K562 (cell line): ENCODE measurements around the gene PRTFDC1. TPM values are rescaled to one million over a fixed set of nuclear protein-coding genes. Genes with fewer than 3 reads are reported as not detected.

ENCODE experiments used
- C11orf30 ChIP-seq: fragments of 450-650 bp; IDR thresholded peaks from 2 replicates; pipeline ENCODE4 v1.6.1; 2016; ENCODE audit warnings: low read depth, mild to moderate bottlenecking
- CHCHD3 ChIP-seq: fragments of 250-450 bp; sonication (Bioruptor Pico); IDR thresholded peaks from 2 replicates; pipeline ENCODE4 v2.1.2; 2022; ENCODE audit warnings: mild to moderate bottlenecking
- CHD4 ChIP-seq: fragments of 200-600 bp; sonication (generic); IDR thresholded peaks from 3 replicates; pipeline ENCODE4 v1.6.1; 2012; ENCODE audit warnings: low read depth, mild to moderate bottlenecking, mixed read lengths, low read length, inconsistent platforms; ENCODE audit not compliant: insufficient read depth, insufficient replicate concordance, poor library complexity, severe bottlenecking
- EGR1 ChIP-seq: fragments of 450-650 bp; conservative IDR thresholded peaks from 2 replicates; pipeline ENCODE4 v1.6.1; 2017; ENCODE audit warnings: mild to moderate bottlenecking
- ETV5 ChIP-seq: sonication (generic); formaldehyde crosslinking; IDR thresholded peaks from 2 replicates; pipeline ENCODE4 v1.4.0; 2020; ENCODE audit warnings: low read depth, mild to moderate bottlenecking, missing genetic modification reagents
- GATAD2B ChIP-seq: fragments of 450-650 bp; IDR thresholded peaks from 2 replicates; pipeline ENCODE4 v1.6.1; 2017; ENCODE audit warnings: mild to moderate bottlenecking, borderline replicate concordance
- MTA2 ChIP-seq: fragments of 450-650 bp; IDR thresholded peaks from 2 replicates; pipeline ENCODE4 v1.6.1; 2016; ENCODE audit warnings: low read depth
- NFIC ChIP-seq: fragments of 450-650 bp; IDR thresholded peaks from 2 replicates; pipeline ENCODE4 v1.6.1; 2017; ENCODE audit warnings: mild to moderate bottlenecking, inconsistent platforms
- NKRF ChIP-seq: fragments of 450-650 bp; IDR thresholded peaks from 2 replicates; pipeline ENCODE4 v1.6.1; 2016; ENCODE audit warnings: borderline replicate concordance
- PCBP2 ChIP-seq: fragments of 200-400 bp; formaldehyde crosslinking; IDR thresholded peaks from 2 replicates; pipeline ENCODE4 v1.6.1; 2018; ENCODE audit warnings: low read length, low read depth, mild to moderate bottlenecking, moderate library complexity; ENCODE audit not compliant: poor library complexity, severe bottlenecking
- RFX1 ChIP-seq: fragments of 450-650 bp; IDR thresholded peaks from 2 replicates; pipeline ENCODE4 v1.6.1; 2016; ENCODE audit warnings: mild to moderate bottlenecking, moderate library complexity
- SMAD4 ChIP-seq: fragments of 250-450 bp; sonication (Bioruptor Pico); conservative IDR thresholded peaks from 2 replicates; pipeline ENCODE4 v1.8.0; 2021; ENCODE audit warnings: inconsistent platforms, mild to moderate bottlenecking, moderate library complexity
- SMARCB1 ChIP-seq: IDR thresholded peaks from 2 replicates; pipeline ENCODE4 v1.6.1; 2011; ENCODE audit warnings: improper control_type of control experiment, low read depth; ENCODE audit not compliant: insufficient read length
- SOX6 ChIP-seq: fragments of 450-650 bp; IDR thresholded peaks from 2 replicates; pipeline ENCODE4 v1.6.1; 2014; ENCODE audit warnings: mild to moderate bottlenecking
- SRF ChIP-seq, 2 experiments: fragments of 250-450, 450-650 bp in 1 of 2; sonication (Bioruptor Pico) in 1 of 2; sonication (generic) in 1 of 2; formaldehyde crosslinking; IDR thresholded peaks; 2 replicates each; pipeline versions ENCODE4 v1.5.0 to v1.5.1; 2020 to 2022; ENCODE audit warnings: mild to moderate bottlenecking in 1 of 2, missing genetic modification reagents in 1 of 2
- STAT6 ChIP-seq: sonication (generic); formaldehyde crosslinking; IDR thresholded peaks from 2 replicates; pipeline ENCODE4 v1.8.1; 2023; ENCODE audit warnings: mild to moderate bottlenecking, missing genetic modification reagents
- ZFP30 ChIP-seq: fragments of 250-450 bp; sonication (Bioruptor Pico); IDR thresholded peaks from 2 replicates; pipeline ENCODE4 v1.8.0; 2022; ENCODE audit warnings: moderate library complexity, mild to moderate bottlenecking, inconsistent platforms, borderline replicate concordance
- ZFPM2 ChIP-seq: fragments of 250-450 bp; sonication (Bioruptor Pico); IDR thresholded peaks from 2 replicates; pipeline ENCODE4 v1.5.1; 2022; ENCODE audit warnings: mild to moderate bottlenecking
- ZNF140 ChIP-seq: fragments of 250-450 bp; sonication (Bioruptor Pico); IDR thresholded peaks from 2 replicates; pipeline ENCODE4 v1.8.0; 2021; ENCODE audit warnings: moderate library complexity, mild to moderate bottlenecking, inconsistent platforms
- ZNF23 ChIP-seq: fragments of 250-450 bp; sonication (Bioruptor Pico); IDR thresholded peaks from 2 replicates; pipeline ENCODE4 v1.4.0; 2020; ENCODE audit warnings: mild to moderate bottlenecking
- ZNF384 ChIP-seq: IDR thresholded peaks from 2 replicates; pipeline ENCODE4 v1.6.1; 2012; ENCODE audit warnings: low read depth, low read length, improper control_type of control experiment
- polyA plus RNA-seq, 8 experiments: library from polyadenylated mRNA; depleted of rRNA in 4 of 8; stranded (reverse) in 5 of 8; unstranded in 3 of 8; fragments of >200 nt; fragmentation: Nextera tagmentation in 2 of 8; fragmentation: Illumina TruSeq in 1 of 8; extraction: Ambion mirVana in 2 of 8; extraction: Trizol in 1 of 8; gene quantifications; 2 replicates each; pipeline versions ENCODE4 v1.2.1 to v1.2.3, GENCODE V29; 2011 to 2014; ENCODE audit warnings: inconsistent platforms in 1 of 8, missing spikeins in 1 of 8
- total RNA-seq, 7 experiments: library from RNA; depleted of rRNA in 6 of 7; stranded (reverse); fragments of >200 nt in 6 of 7; fragmentation: Illumina TruSeq in 2 of 7; extraction: Trizol in 2 of 7; gene quantifications; 2 replicates each; pipeline versions ENCODE4 v1.2.1 to v1.2.3, GENCODE V29; 2011 to 2021; ENCODE audit warnings: low replicate concordance in 1 of 7

PRTFDC1 gene
- total and polyA plus RNA-seq, 9 of the 15 experiments (the other 6 are each of a cell fraction or from before 2014, with no cell fraction given) = 7.0 to 27.6 (median 10.0) TPM

- TF ChIP-seq SRF (CRISPR knock-in tag; IDR thresholded peaks at IDR 0.05) (no peak), SMARCB1 (no peak), NFIC (peak; percentile 97), ZFPM2 (no peak), ZNF23 (CRISPR knock-in tag) (no peak), NKRF (no peak), CHCHD3 (CRISPR knock-in tag) (no peak), EGR1 (peak; percentile 36), ZFP30 (CRISPR knock-in tag) (no peak), STAT6 (CRISPR knock-in tag) (no peak), SOX6 (0 out of 2 replicates have a peak, but pooled peaks have one; percentile 36), PCBP2 (no peak), RFX1 (peak; percentile 26; the same call in 1 of the 2 replicates), C11orf30 (peak; percentile 75), ZNF140 (CRISPR knock-in tag) (no peak), ZNF384 (peak; percentile 83), GATAD2B (0 out of 2 replicates have a peak, but pooled peaks have one; percentile 27), CHD4 (no peak), SMAD4 (no peak), MTA2 (no peak), ETV5 (CRISPR knock-in tag) (no peak; the same call in 1 of the 2 replicates)
These were observed 50.6 kb downstream of the PRTFDC1 start (continued) for GRCh38 chr10:24901686-24902399.
